Dendritic cell treated with granulocyte-macrophage colony-stimulating factor and Interleukin-4, amounts not matched to agents 40 ng/mL and 50 ng/mL, for 4 days (primary cell): ENCODE results near the gene DVL1.
"Not testable (repeated sequence)": the region's sequence is repeated elsewhere in the genome, so short reads cannot be mapped to it uniquely, and the experiment has no call there.

Source experiments
- H3K27ac Mint-ChIP-seq: one replicate; pipeline ENCODE4 v1.8.0; 2022; ENCODE audit warnings: mild to moderate bottlenecking, mixed read lengths
- H3K27me3 Mint-ChIP-seq: one replicate; pipeline ENCODE4 v1.8.0; 2022; ENCODE audit warnings: mild to moderate bottlenecking, mixed read lengths
- H3K36me3 Mint-ChIP-seq: one replicate; pipeline ENCODE4 v1.8.0; 2022; ENCODE audit warnings: low read depth, mixed read lengths
- H3K4me1 Mint-ChIP-seq: one replicate; pipeline ENCODE4 v1.8.0; 2022; ENCODE audit warnings: low read depth, mixed read lengths
- H3K4me3 Mint-ChIP-seq: one replicate; pipeline ENCODE4 v1.8.0; 2022; ENCODE audit warnings: mild to moderate bottlenecking, moderate library complexity, mixed read lengths
- H3K9me3 Mint-ChIP-seq: one replicate; pipeline ENCODE4 v1.8.0; 2022; ENCODE audit warnings: mixed read lengths
- intact Hi-C: fragments of 100-400 bp; cut with micrococcal nuclease; formaldehyde crosslinking; loops from one replicate; pipeline ENCODE4 v1.15.0; 2022

DVL1 gene

GRCh38 chr1:1349256-1350012 lies at the start of gene DVL1:
DVL1 (minus strand) TSS chr1:1349418; CDS start chr1:1349065, 353 bp downstream.
- H3K9me3 Mint-ChIP-seq, result no peaks in the 10 kb centered on the region
- peaks cover 4% of the 10 kb centered on the region for H3K36me3 Mint-ChIP-seq
- H3K27ac Mint-ChIP-seq, result peak within 1 kb of the TSS; percentile 66
- H3K4me1 Mint-ChIP-seq, result peaks cover 55% of the 10 kb centered on the region
- H3K4me3 Mint-ChIP-seq, result peak within 1 kb of the TSS; percentile 82
- intact Hi-C loops, result no loop called here
- H3K27me3 Mint-ChIP-seq, result peaks cover 32% of the 10 kb centered on the region

GRCh38 chr1:1398677-1399186 lies 49.5 kb upstream of the DVL1 start:
- Mint-ChIP-seq H3K4me3 (peak overlapping the region; percentile 91), H3K27me3 (no peaks in the 10 kb centered on the region), H3K36me3 (peaks cover 92% of the 10 kb centered on the region), H3K4me1 (peaks cover 47% of the 10 kb centered on the region), H3K27ac (peak overlapping the region; percentile 90), H3K9me3 (no peaks in the 10 kb centered on the region)
- intact Hi-C loops, result loop anchor here (1.0 kb wide), 1 partner anchor 23 kb away; the partner anchor contains the start of gene AURKAIP1

- Mint-ChIP-seq H3K4me1 (peaks cover 40% of the 10 kb centered on the region), H3K36me3 (peaks cover 92% of the 10 kb centered on the region)
- intact Hi-C loops, result no loop called here
These were observed 48.8 kb upstream of the DVL1 start for GRCh38 chr1:1397839-1398523.

GRCh38 chr1:1395166-1395565 lies 45.9 kb upstream of the DVL1 start:
- Mint-ChIP-seq H3K36me3 (peaks cover 92% of the 10 kb centered on the region), H3K4me1 (peaks cover 24% of the 10 kb centered on the region), H3K4me3 (no peak overlapping the region), H3K27ac (no peak overlapping the region), H3K9me3 (no peaks in the 10 kb centered on the region), H3K27me3 (no peaks in the 10 kb centered on the region)
- intact Hi-C loops, result no loop called here

More at GRCh38 chr1:1397839-1398523, 48.8 kb upstream of the DVL1 start:
- no peaks in the 10 kb centered on the region for H3K9me3 Mint-ChIP-seq
- H3K4me3 Mint-ChIP-seq, result peak overlapping the region; percentile 91
- no peaks in the 10 kb centered on the region for H3K27me3 Mint-ChIP-seq
- H3K27ac Mint-ChIP-seq, result peak overlapping the region; percentile 90

- Mint-ChIP-seq H3K27ac (no peak overlapping the region), H3K4me1 (peaks cover 21% of the 10 kb centered on the region), H3K36me3 (peaks cover 93% of the 10 kb centered on the region), H3K4me3 (no peak overlapping the region), H3K27me3 (no peaks in the 10 kb centered on the region), H3K9me3 (no peaks in the 10 kb centered on the region)
- intact Hi-C loops, result no loop called here
These were observed 44.9 kb upstream of the DVL1 start for GRCh38 chr1:1394116-1394515.

GRCh38 chr1:1393428-1393827 lies 44.2 kb upstream of the DVL1 start:
- no peaks in the 10 kb centered on the region for H3K27me3 Mint-ChIP-seq
- no peak overlapping the region for H3K4me3 Mint-ChIP-seq
- peaks cover 21% of the 10 kb centered on the region for H3K4me1 Mint-ChIP-seq

GRCh38 chr1:1393014-1393413 lies 43.8 kb upstream of the DVL1 start:
- no peak overlapping the region for H3K4me3 Mint-ChIP-seq
- H3K9me3 Mint-ChIP-seq, result no peaks in the 10 kb centered on the region
- H3K27ac Mint-ChIP-seq, result no peak overlapping the region
- peaks cover 17% of the 10 kb centered on the region for H3K4me1 Mint-ChIP-seq
- no peaks in the 10 kb centered on the region for H3K27me3 Mint-ChIP-seq
- intact Hi-C loops, result no loop called here
- H3K36me3 Mint-ChIP-seq, result peaks cover 97% of the 10 kb centered on the region

More at GRCh38 chr1:1393428-1393827, 44.2 kb upstream of the DVL1 start:
- no peak overlapping the region for H3K27ac Mint-ChIP-seq
- intact Hi-C loops, result no loop called here
- H3K36me3 Mint-ChIP-seq, result peaks cover 97% of the 10 kb centered on the region
- no peaks in the 10 kb centered on the region for H3K9me3 Mint-ChIP-seq

- Mint-ChIP-seq H3K36me3 (peaks cover 99% of the 10 kb centered on the region), H3K27me3 (no peaks in the 10 kb centered on the region), H3K27ac (no peak overlapping the region), H3K4me3 (no peak overlapping the region), H3K4me1 (peaks cover 14% of the 10 kb centered on the region), H3K9me3 (no peaks in the 10 kb centered on the region)
- intact Hi-C loops, result no loop called here
These were observed 42.0 kb upstream of the DVL1 start for GRCh38 chr1:1391225-1391624.

- no peaks in the 10 kb centered on the region for H3K9me3 Mint-ChIP-seq
- no peaks in the 10 kb centered on the region for H3K27me3 Mint-ChIP-seq
- intact Hi-C loops, result no loop called here
- H3K36me3 Mint-ChIP-seq, result peaks cover 100% of the 10 kb centered on the region
- no peak overlapping the region for H3K27ac Mint-ChIP-seq
- H3K4me1 Mint-ChIP-seq, result peaks cover 13% of the 10 kb centered on the region
- H3K4me3 Mint-ChIP-seq, result no peak overlapping the region
These were observed 41.5 kb upstream of the DVL1 start for GRCh38 chr1:1390675-1391074.

- Mint-ChIP-seq H3K27ac (no peak overlapping the region), H3K36me3 (peaks cover 89% of the 10 kb centered on the region), H3K4me1 (peaks cover 7% of the 10 kb centered on the region), H3K4me3 (no peak overlapping the region), H3K9me3 (no peaks in the 10 kb centered on the region), H3K27me3 (no peaks in the 10 kb centered on the region)
- intact Hi-C loops, result no loop called here
These were observed 38.9 kb upstream of the DVL1 start for GRCh38 chr1:1388078-1388472.

- H3K36me3 Mint-ChIP-seq, result peaks cover 82% of the 10 kb centered on the region
- peaks cover 12% of the 10 kb centered on the region for H3K4me1 Mint-ChIP-seq
- no peak overlapping the region for H3K27ac Mint-ChIP-seq
- no peaks in the 10 kb centered on the region for H3K27me3 Mint-ChIP-seq
- no peak overlapping the region for H3K4me3 Mint-ChIP-seq
- H3K9me3 Mint-ChIP-seq, result no peaks in the 10 kb centered on the region
- intact Hi-C loops, result no loop called here
These were observed 38.2 kb upstream of the DVL1 start for GRCh38 chr1:1387098-1388077.

GRCh38 chr1:1385931-1386330 lies 36.7 kb upstream of the DVL1 start:
- no peaks in the 10 kb centered on the region for H3K9me3 Mint-ChIP-seq
- no peak overlapping the region for H3K4me3 Mint-ChIP-seq
- H3K27ac Mint-ChIP-seq, result no peak overlapping the region
- peaks cover 78% of the 10 kb centered on the region for H3K36me3 Mint-ChIP-seq
- no peaks in the 10 kb centered on the region for H3K27me3 Mint-ChIP-seq
- intact Hi-C loops, result no loop called here
- H3K4me1 Mint-ChIP-seq, result peaks cover 6% of the 10 kb centered on the region

GRCh38 chr1:1385339-1385738 lies 36.1 kb upstream of the DVL1 start:
- H3K36me3 Mint-ChIP-seq, result peaks cover 78% of the 10 kb centered on the region
- H3K27me3 Mint-ChIP-seq, H3K9me3 Mint-ChIP-seq, intact Hi-C loops, H3K4me3 Mint-ChIP-seq, H3K27ac Mint-ChIP-seq, H3K4me1 Mint-ChIP-seq: not testable (repeated sequence)
